Liver (tissue), 9 donors: Measurements from ENCODE around the gene DPP6. TPM values are rescaled to one million over a fixed set of nuclear protein-coding genes. Genes with fewer than 3 reads are reported as not detected.

ENCODE experiments used
- DNase-seq: peaks from one replicate; pipeline ENCODE4 v3.0.0-alpha.2; 2017; ENCODE audit warnings: low spot score
- H3K27ac ChIP-seq, 2 donors: one replicate each; pipeline ENCODE4 v1.7.0; 2013; ENCODE audit warnings: inconsistent platforms in 2 of 2, low read length in 2 of 2, control low read depth in 1 of 2, low read depth in 1 of 2, mild to moderate bottlenecking in 1 of 2
- H3K27me3 ChIP-seq, 4 donors: one replicate each; pipeline versions ENCODE4 v1.6.1 to v1.7.0; 2013; ENCODE audit warnings: low read length in 3 of 4, inconsistent platforms in 1 of 4, mild to moderate bottlenecking in 1 of 4, moderate library complexity in 1 of 4; ENCODE audit not compliant: control insufficient read depth in 4 of 4, insufficient read depth in 4 of 4
- H3K36me3 ChIP-seq, 4 donors: one replicate each; pipeline versions ENCODE4 v1.6.1 to v1.7.0; 2013; ENCODE audit warnings: low read length in 3 of 4, mild to moderate bottlenecking in 3 of 4, low read depth in 1 of 4, moderate library complexity in 1 of 4; ENCODE audit not compliant: control insufficient read depth in 4 of 4, insufficient read depth in 3 of 4
- H3K4me1 ChIP-seq, 4 donors: one replicate each; pipeline versions ENCODE4 v1.6.1 to v1.7.0; 2013; ENCODE audit warnings: low read length in 3 of 4, mild to moderate bottlenecking in 3 of 4, moderate library complexity in 1 of 4; ENCODE audit not compliant: control insufficient read depth in 4 of 4, insufficient read depth in 4 of 4
- H3K4me3 ChIP-seq, 3 donors: one replicate each; pipeline versions ENCODE4 v1.6.1 to v1.7.0; 2013; ENCODE audit warnings: low read length in 3 of 3, control low read depth in 1 of 3, low read depth in 1 of 3, mild to moderate bottlenecking in 1 of 3
- H3K9ac ChIP-seq, 2 donors: one replicate each; pipeline ENCODE4 v1.7.0; 2013; ENCODE audit warnings: low read length in 2 of 2, mild to moderate bottlenecking in 2 of 2, moderate library complexity in 2 of 2, control low read depth in 1 of 2, low read depth in 1 of 2
- H3K9me3 ChIP-seq, 4 donors: one replicate each; pipeline versions ENCODE4 v1.6.1 to v1.7.0; 2013; ENCODE audit warnings: low read length in 3 of 4; ENCODE audit not compliant: control insufficient read depth in 4 of 4
- ATF3 ChIP-seq: IDR thresholded peaks from 2 replicates; pipeline ENCODE4 v1.6.1; 2016; ENCODE audit warnings: antibody characterized with exemption
- EGR1 ChIP-seq, 2 donors: IDR thresholded peaks; 2 replicates each; pipeline ENCODE4 v1.6.1; 2016 to 2018; ENCODE audit warnings: antibody characterized with exemption in 2 of 2, low read depth in 2 of 2
- GABPA ChIP-seq, 2 donors: IDR thresholded peaks in 1 of 2; conservative IDR thresholded peaks in 1 of 2; 2 replicates each; pipeline ENCODE4 v1.6.1; 2016; ENCODE audit warnings: antibody characterized with exemption in 2 of 2, mild to moderate bottlenecking in 1 of 2, moderate library complexity in 1 of 2
- HNF4A ChIP-seq, 2 donors: conservative IDR thresholded peaks; 2 replicates each; pipeline ENCODE4 v1.6.1; 2016; ENCODE audit warnings: antibody characterized with exemption in 2 of 2, mild to moderate bottlenecking in 2 of 2
- HNF4G ChIP-seq: IDR thresholded peaks from 2 replicates; pipeline ENCODE4 v1.6.1; 2016; ENCODE audit warnings: antibody characterized with exemption
- JUND ChIP-seq, 2 donors: IDR thresholded peaks; 2 replicates each; pipeline ENCODE4 v1.6.1; 2016; ENCODE audit warnings: antibody characterized with exemption in 2 of 2
- MAX ChIP-seq: IDR thresholded peaks from 2 replicates; pipeline ENCODE4 v1.6.1; 2016; ENCODE audit warnings: antibody characterized with exemption
- NR2F2 ChIP-seq: IDR thresholded peaks from 2 replicates; pipeline ENCODE4 v1.6.1; 2016; ENCODE audit warnings: antibody characterized with exemption
- REST ChIP-seq: IDR thresholded peaks from 2 replicates; pipeline ENCODE4 v1.6.1; 2016; ENCODE audit warnings: antibody characterized with exemption, mild to moderate bottlenecking
- RXRA ChIP-seq, 2 donors: IDR thresholded peaks; 2 replicates each; pipeline ENCODE4 v1.6.1; 2017 to 2018; ENCODE audit warnings: antibody characterized with exemption in 2 of 2, mild to moderate bottlenecking in 1 of 2
- YY1 ChIP-seq: IDR thresholded peaks from 2 replicates; pipeline ENCODE4 v1.6.1; 2016; ENCODE audit warnings: antibody characterized with exemption, mild to moderate bottlenecking
- WGBS: extraction: QIAGEN DNeasy Blood & Tissue Kit; methylation state at CpG from one replicate; pipeline ENCODE4 v1.1.7; 2013; 5-methylcytosine and 5-hydroxymethylcytosine counted together
- polyA plus RNA-seq, 2 donors: library from polyadenylated mRNA; stranded (reverse) in 1 of 2; unstranded in 1 of 2; fragments of 200-250 nt in 1 of 2; fragments of >200 nt in 1 of 2; fragmentation: Nextera tagmentation in 1 of 2; extraction: Ambion mirVana in 1 of 2; gene quantifications; one replicate each; pipeline versions ENCODE4 v1.2.1 to v1.2.3, GENCODE V29; 2013 to 2015
- total RNA-seq, 2 donors: library from RNA; depleted of rRNA; stranded (reverse); fragments of >200 nt; gene quantifications; one replicate each; pipeline ENCODE4 v1.2.3, GENCODE V29; 2014
- donor health status: healthy.
- donor health status: healthy.
- donor health status: healthy.
- donor health status: healthy.
- donor health status: healthy.

The DPP6 gene
- total and polyA plus RNA-seq, 4 donors = 0.01 TPM; not detected in 3

GRCh38 chr7:154505362-154505761 is 453.2 kb downstream of the DPP6 start:
- H3K4me1 ChIP-seq = no peaks in the 10 kb centered on the region
- TF ChIP-seq HNF4A (conservative IDR thresholded peaks at IDR 0.05) (no peak), EGR1 (IDR thresholded peaks at IDR 0.05; ENCODE audit: low read depth in 2 of 2) (no peak), REST (no peak), MAX (no peak), NR2F2 (no peak)
- no peak for DNase-seq
- H3K27ac ChIP-seq = no peak overlapping the region
- H3K9me3 ChIP-seq = peaks cover 0 to 2% (median under 1%) of the 10 kb centered on the region in 4 donors
- WGBS = 63% methylated on average over 4 of the region's 4 CpGs
- no peak overlapping the region for H3K9ac ChIP-seq
- H3K36me3 ChIP-seq = no peaks in the 10 kb centered on the region
- peaks cover 0 to 3% (median 0%) of the 10 kb centered on the region in 4 donors for H3K27me3 ChIP-seq
- no peak overlapping the region for H3K4me3 ChIP-seq

- no peak overlapping the region for H3K27ac ChIP-seq
- no peak overlapping the region for H3K9ac ChIP-seq
- peaks cover 0 to 2% (median under 1%) of the 10 kb centered on the region in 4 donors for H3K9me3 ChIP-seq
- TF ChIP-seq YY1 (no peak), JUND (IDR thresholded peaks at IDR 0.05) (no peak), EGR1 (IDR thresholded peaks at IDR 0.05; ENCODE audit: low read depth in 2 of 2) (no peak), GABPA (IDR thresholded peaks at IDR 0.05 in 1 of 2, conservative IDR thresholded peaks at IDR 0.05 in 1 of 2) (no peak)
- H3K27me3 ChIP-seq = peaks cover 0 to 3% (median 0%) of the 10 kb centered on the region in 4 donors
- no peak overlapping the region for H3K4me3 ChIP-seq
- 75% methylated on average over 3 of the region's 3 CpGs for WGBS
- H3K4me1 ChIP-seq = no peaks in the 10 kb centered on the region
- H3K36me3 ChIP-seq = no peaks in the 10 kb centered on the region
- DNase-seq = no peak
Observed at GRCh38 chr7:154509192-154509591, 457.0 kb downstream of the DPP6 start.

GRCh38 chr7:154512121-154512833 is 460.1 kb downstream of the DPP6 start:
- no peak overlapping the region for H3K4me3 ChIP-seq
- no peaks in the 10 kb centered on the region for H3K4me1 ChIP-seq
- TF ChIP-seq RXRA (IDR thresholded peaks at IDR 0.05) = no peak
- TF ChIP-seq HNF4A (conservative IDR thresholded peaks at IDR 0.05) = no peak
- no peak for TF ChIP-seq HNF4G
- TF ChIP-seq NR2F2 = no peak
- no peak for TF ChIP-seq YY1
- TF ChIP-seq JUND (IDR thresholded peaks at IDR 0.05) = no peak
- TF ChIP-seq MAX = no peak
- no peak for TF ChIP-seq GABPA (IDR thresholded peaks at IDR 0.05 in 1 of 2, conservative IDR thresholded peaks at IDR 0.05 in 1 of 2)
- no peak for TF ChIP-seq ATF3
- 68% methylated on average over 7 of the region's 7 CpGs for WGBS
- H3K36me3 ChIP-seq = no peaks in the 10 kb centered on the region
- H3K9ac ChIP-seq = no peak overlapping the region
- H3K9me3 ChIP-seq = peaks cover 0 to 2% (median under 1%) of the 10 kb centered on the region in 4 donors
- no peaks in the 10 kb centered on the region for H3K27me3 ChIP-seq
- no peak overlapping the region for H3K27ac ChIP-seq
- no peak for DNase-seq
